ENCODE data around the gene GPBP1L1. TPM values are rescaled to one million over a fixed set of nuclear protein-coding genes. Genes with fewer than 3 reads are reported as not detected.

GPBP1L1 gene
- polyA plus RNA-seq, 1 donor from 2014 or later, result 55.1 TPM

- Histone ChIP-seq H3K4me2 (ENCODE audit: low read length) (no peak overlapping the region), H3K36me3 (ENCODE audit: insufficient read depth, low read length) (no peaks in the 10 kb centered on the region), H3K27ac (ENCODE audit: low read length) (no peak overlapping the region)
These were observed 63.6 kb downstream of the GPBP1L1 start for GRCh38 chr1:45622524-45623394.

DNA sequence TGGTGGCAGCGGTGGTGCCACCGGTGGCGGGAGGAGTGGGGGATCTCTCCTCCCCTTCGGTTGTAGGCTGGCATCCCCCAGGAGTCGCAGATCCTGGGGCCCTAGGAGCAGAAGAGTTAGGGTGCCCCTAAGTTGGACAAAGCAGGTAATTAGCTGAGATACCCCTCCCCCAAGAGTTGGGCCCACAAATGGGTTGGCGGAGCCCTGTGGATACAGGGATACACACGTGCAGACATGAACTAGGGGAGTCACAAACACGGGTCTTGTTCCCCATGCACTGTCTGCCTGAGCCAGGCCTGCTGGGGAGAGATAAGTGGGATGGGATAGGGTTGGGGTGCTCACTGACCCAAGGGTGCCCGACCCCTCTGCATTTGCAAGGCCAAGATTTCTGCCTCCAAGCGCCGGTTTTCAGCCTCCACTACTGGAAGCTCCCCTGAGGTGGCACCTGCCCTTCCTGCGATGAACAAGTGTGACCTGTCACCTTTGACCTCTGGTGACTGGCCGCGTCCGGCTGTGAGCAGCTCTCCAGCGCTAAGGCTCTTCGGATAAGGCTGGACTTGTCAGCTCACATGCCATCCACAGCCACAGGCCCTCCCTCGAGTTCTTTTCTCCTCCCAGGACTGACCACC lies 64.3 kb downstream of the GPBP1L1 start:
- no peaks in the 10 kb centered on the region for H3K9me3 ChIP-seq (ENCODE audit: low read length)
- H3K4me3 ChIP-seq (ENCODE audit: low read length), result no peak overlapping the region
- no peaks in the 10 kb centered on the region for H3F3A ChIP-seq (ENCODE audit: insufficient read depth, low read length, poor library complexity, severe bottlenecking)
- no peaks in the 10 kb centered on the region for H3K9me2 ChIP-seq (ENCODE audit: insufficient read depth, low read length)
- H3K27me3 ChIP-seq (ENCODE audit: insufficient read depth, low read depth, low read length), result no peaks in the 10 kb centered on the region
- no peak overlapping the region for H3K9ac ChIP-seq (ENCODE audit: low read length)
- TF ChIP-seq, protein P1, sequence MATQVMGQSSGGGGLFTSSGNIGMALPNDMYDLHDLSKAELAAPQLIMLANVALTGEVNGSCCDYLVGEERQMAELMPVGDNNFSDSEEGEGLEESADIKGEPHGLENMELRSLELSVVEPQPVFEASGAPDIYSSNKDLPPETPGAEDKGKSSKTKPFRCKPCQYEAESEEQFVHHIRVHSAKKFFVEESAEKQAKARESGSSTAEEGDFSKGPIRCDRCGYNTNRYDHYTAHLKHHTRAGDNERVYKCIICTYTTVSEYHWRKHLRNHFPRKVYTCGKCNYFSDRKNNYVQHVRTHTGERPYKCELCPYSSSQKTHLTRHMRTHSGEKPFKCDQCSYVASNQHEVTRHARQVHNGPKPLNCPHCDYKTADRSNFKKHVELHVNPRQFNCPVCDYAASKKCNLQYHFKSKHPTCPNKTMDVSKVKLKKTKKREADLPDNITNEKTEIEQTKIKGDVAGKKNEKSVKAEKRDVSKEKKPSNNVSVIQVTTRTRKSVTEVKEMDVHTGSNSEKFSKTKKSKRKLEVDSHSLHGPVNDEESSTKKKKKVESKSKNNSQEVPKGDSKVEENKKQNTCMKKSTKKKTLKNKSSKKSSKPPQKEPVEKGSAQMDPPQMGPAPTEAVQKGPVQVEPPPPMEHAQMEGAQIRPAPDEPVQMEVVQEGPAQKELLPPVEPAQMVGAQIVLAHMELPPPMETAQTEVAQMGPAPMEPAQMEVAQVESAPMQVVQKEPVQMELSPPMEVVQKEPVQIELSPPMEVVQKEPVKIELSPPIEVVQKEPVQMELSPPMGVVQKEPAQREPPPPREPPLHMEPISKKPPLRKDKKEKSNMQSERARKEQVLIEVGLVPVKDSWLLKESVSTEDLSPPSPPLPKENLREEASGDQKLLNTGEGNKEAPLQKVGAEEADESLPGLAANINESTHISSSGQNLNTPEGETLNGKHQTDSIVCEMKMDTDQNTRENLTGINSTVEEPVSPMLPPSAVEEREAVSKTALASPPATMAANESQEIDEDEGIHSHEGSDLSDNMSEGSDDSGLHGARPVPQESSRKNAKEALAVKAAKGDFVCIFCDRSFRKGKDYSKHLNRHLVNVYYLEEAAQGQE (IDR thresholded peaks at IDR 0.05; ENCODE audit: borderline replicate concordance), result no peak
- no peak for TF ChIP-seq RAD21 (conservative IDR thresholded peaks at IDR 0.05)
- TF ChIP-seq POLR2AphosphoS5 (IDR thresholded peaks at IDR 0.05), result no peak
- TF ChIP-seq TAF1 (IDR thresholded peaks at IDR 0.05; ENCODE audit: low read depth), result no peak
- TF ChIP-seq SMC3 (conservative IDR thresholded peaks at IDR 0.05; ENCODE audit: poor library complexity), result no peak
- no peak overlapping the region for H3K27ac ChIP-seq (ENCODE audit: low read length)
- H3K79me2 ChIP-seq (replicated peaks; ENCODE audit: insufficient read depth, low read length), result no peaks in the 10 kb centered on the region
- H2AFZ ChIP-seq (ENCODE audit: low read depth, low read length), result no peak overlapping the region
- no peaks in the 10 kb centered on the region for H3K36me3 ChIP-seq (ENCODE audit: insufficient read depth, low read length)
- H3K4me2 ChIP-seq (ENCODE audit: low read length), result no peak overlapping the region
- H4K20me1 ChIP-seq (ENCODE audit: insufficient read depth), result no peaks in the 10 kb centered on the region

More at GRCh38 chr1:45622524-45623394, 63.6 kb downstream of the GPBP1L1 start:
- H3K27me3 ChIP-seq (ENCODE audit: insufficient read depth, low read depth, low read length), result no peaks in the 10 kb centered on the region
- TF ChIP-seq EZH2 (IDR thresholded peaks at IDR 0.05; ENCODE audit: borderline replicate concordance, insufficient read depth, low read length, poor library complexity, severe bottlenecking), result no peak
- no peak for TF ChIP-seq MXI1 (conservative IDR thresholded peaks at IDR 0.05; ENCODE audit: poor library complexity, severe bottlenecking)
- TF ChIP-seq SMC3 (conservative IDR thresholded peaks at IDR 0.05; ENCODE audit: poor library complexity), result no peak
- no peaks in the 10 kb centered on the region for H3K9me3 ChIP-seq (ENCODE audit: low read length)
- H3K79me2 ChIP-seq (replicated peaks; ENCODE audit: insufficient read depth, low read length), result no peaks in the 10 kb centered on the region
- H3K9me2 ChIP-seq (ENCODE audit: insufficient read depth, low read length), result no peaks in the 10 kb centered on the region
- H3F3A ChIP-seq (ENCODE audit: insufficient read depth, low read length, poor library complexity, severe bottlenecking), result no peaks in the 10 kb centered on the region
- no peak overlapping the region for H3K9ac ChIP-seq (ENCODE audit: low read length)
- H4K20me1 ChIP-seq (ENCODE audit: insufficient read depth), result no peaks in the 10 kb centered on the region
- no peak overlapping the region for H3K4me3 ChIP-seq (ENCODE audit: low read length)
- no peak overlapping the region for H2AFZ ChIP-seq (ENCODE audit: low read depth, low read length)

GRCh38 chr1:45621501-45621836 lies 64.9 kb downstream of the GPBP1L1 start:
- no peaks in the 10 kb centered on the region for H3F3A ChIP-seq (ENCODE audit: insufficient read depth, low read length, poor library complexity, severe bottlenecking)
- no peaks in the 10 kb centered on the region for H3K79me2 ChIP-seq (replicated peaks; ENCODE audit: insufficient read depth, low read length)
- H3K36me3 ChIP-seq (ENCODE audit: insufficient read depth, low read length), result no peaks in the 10 kb centered on the region
- H3K4me2 ChIP-seq (ENCODE audit: low read length), result no peak overlapping the region
- H3K27ac ChIP-seq (ENCODE audit: low read length), result no peak overlapping the region
- no peaks in the 10 kb centered on the region for H3K27me3 ChIP-seq (ENCODE audit: insufficient read depth, low read depth, low read length)
- no peaks in the 10 kb centered on the region for H3K9me3 ChIP-seq (ENCODE audit: low read length)
- no peaks in the 10 kb centered on the region for H3K9me2 ChIP-seq (ENCODE audit: insufficient read depth, low read length)
- H3K9ac ChIP-seq (ENCODE audit: low read length), result no peak overlapping the region
- H2AFZ ChIP-seq (ENCODE audit: low read depth, low read length), result no peak overlapping the region
- H4K20me1 ChIP-seq (ENCODE audit: insufficient read depth), result no peaks in the 10 kb centered on the region
- H3K4me3 ChIP-seq (ENCODE audit: low read length), result no peak overlapping the region
- TF ChIP-seq POLR2AphosphoS5 (IDR thresholded peaks at IDR 0.05), result no peak

All from neural cell (in vitro differentiated cells).